Caco-2 (cell line): ENCODE measurements around the gene GRAP. TPM values are rescaled to one million over a fixed set of nuclear protein-coding genes. Genes with fewer than 3 reads are reported as not detected.
"Not testable (repeated sequence)": the region's sequence is repeated elsewhere in the genome, so short reads cannot be mapped to it uniquely, and the experiment has no call there.

Source experiments
- BruUV-seq: library from RNA; stranded (reverse); fragments of 400-500 nt; replicated peaks from 2 replicates; lab custom pipeline; 2021; lab: Mats Ljungman, UMichigan
- CTCF ChIA-PET: fragments of 300-600 bp; sonication (Branson Sonifier 250); formaldehyde crosslinking; loops from one replicate; lab custom pipeline; 2022; ENCODE audit warnings: antibody characterized with exemption; lab: Charles Lee
- POLR2A ChIA-PET: fragments of 300-600 bp; sonication (Branson Sonifier 250); formaldehyde crosslinking; loops from one replicate; lab custom pipeline; 2022; ENCODE audit warnings: antibody characterized with exemption; lab: Charles Lee
- DNase-seq, 2 experiments: peaks; one replicate each; pipeline versions ENCODE4 v3.0.0 to v3.0.0-alpha.2; 2020 to 2022
- H3K27me3 ChIP-seq: replicated peaks from 2 replicates; pipeline ENCODE4 v1.6.0; 2011; ENCODE audit warnings: low read length; ENCODE audit not compliant: control insufficient read depth, insufficient read depth
- H3K36me3 ChIP-seq: 2 replicates; pipeline ENCODE4 v1.5.1; 2011; ENCODE audit warnings: low read length; ENCODE audit not compliant: control insufficient read depth, insufficient read depth
- H3K4me1 ChIP-seq: fragments of 250-450 bp; sonication (Bioruptor Pico); 2 replicates; pipeline ENCODE4 v1.5.1; 2020; ENCODE audit warnings: mild to moderate bottlenecking
- H3K4me3 ChIP-seq: 2 replicates; pipeline ENCODE4 v1.5.1; 2011; ENCODE audit warnings: low read depth, mild to moderate bottlenecking, control low read depth, low read length
- H3K9me3 ChIP-seq: fragments of 250-450 bp; sonication (Bioruptor Pico); 2 replicates; pipeline ENCODE4 v1.5.1; 2020; ENCODE audit warnings: mild to moderate bottlenecking, moderate library complexity
- H3K27ac Mint-ChIP-seq: one replicate; pipeline ENCODE4 v1.8.0; 2022; ENCODE audit warnings: mixed read lengths; ENCODE audit not compliant: unreplicated experiment
- H3K27me3 Mint-ChIP-seq: one replicate; pipeline ENCODE4 v1.8.0; 2022; ENCODE audit warnings: mixed read lengths; ENCODE audit not compliant: insufficient read depth, unreplicated experiment
- H3K36me3 Mint-ChIP-seq: one replicate; pipeline ENCODE4 v1.8.0; 2022; ENCODE audit warnings: mild to moderate bottlenecking, mixed read lengths; ENCODE audit not compliant: insufficient read depth, unreplicated experiment
- H3K4me1 Mint-ChIP-seq: one replicate; pipeline ENCODE4 v1.8.0; 2022; ENCODE audit warnings: low read depth, mixed read lengths; ENCODE audit not compliant: unreplicated experiment
- H3K4me3 Mint-ChIP-seq: one replicate; pipeline ENCODE4 v1.8.0; 2022; ENCODE audit warnings: mild to moderate bottlenecking, moderate library complexity, mixed read lengths; ENCODE audit not compliant: unreplicated experiment
- H3K9me3 Mint-ChIP-seq: one replicate; pipeline ENCODE4 v1.8.0; 2022; ENCODE audit warnings: mixed read lengths; ENCODE audit not compliant: unreplicated experiment
- intact Hi-C: fragments of 100-400 bp; cut with micrococcal nuclease; formaldehyde crosslinking; loops from one replicate; pipeline ENCODE4 v1.10.0; 2022; ENCODE audit not compliant: unreplicated experiment
- total RNA-seq: library from RNA; stranded (reverse); gene quantifications from 2 replicates; pipeline ENCODE4 v1.2.3, GENCODE V29; 2022

GRAP gene
- total RNA-seq, 1 experiment from 2014 or later: 0.50 TPM

- H3K4me1 Mint-ChIP-seq, H3K9me3 Mint-ChIP-seq, H3K9me3 ChIP-seq, H3K27ac Mint-ChIP-seq, H3K4me1 ChIP-seq, H3K36me3 Mint-ChIP-seq, H3K4me3 ChIP-seq, CTCF ChIA-PET, intact Hi-C loops, H3K27me3 ChIP-seq, H3K4me3 Mint-ChIP-seq, H3K27me3 Mint-ChIP-seq, BruUV-seq, H3K36me3 ChIP-seq, DNase-seq, POLR2A ChIA-PET: not testable (repeated sequence)
These were observed 4.9 kb downstream of the GRAP start for GRCh38 chr17:19041871-19042270.

- H3K27me3 Mint-ChIP-seq, H3K4me3 Mint-ChIP-seq, H3K27me3 ChIP-seq, H3K36me3 Mint-ChIP-seq, H3K4me3 ChIP-seq, BruUV-seq, POLR2A ChIA-PET, H3K4me1 Mint-ChIP-seq, CTCF ChIA-PET, H3K27ac Mint-ChIP-seq, DNase-seq, H3K9me3 Mint-ChIP-seq, H3K4me1 ChIP-seq, H3K9me3 ChIP-seq, intact Hi-C loops, H3K36me3 ChIP-seq: not testable (repeated sequence)
These were observed 6.4 kb downstream of the GRAP start for GRCh38 chr17:19040350-19040749.

- H3K27ac Mint-ChIP-seq, DNase-seq, H3K4me1 Mint-ChIP-seq, BruUV-seq, H3K4me3 Mint-ChIP-seq, H3K4me1 ChIP-seq, H3K4me3 ChIP-seq, H3K9me3 ChIP-seq, intact Hi-C loops, H3K9me3 Mint-ChIP-seq, H3K27me3 ChIP-seq, POLR2A ChIA-PET, H3K27me3 Mint-ChIP-seq, CTCF ChIA-PET, H3K36me3 ChIP-seq, H3K36me3 Mint-ChIP-seq: not testable (repeated sequence)
These were observed 8.0 kb downstream of the GRAP start for GRCh38 chr17:19038730-19039129.

GRCh38 chr17:19038007-19038406, 8.8 kb downstream of the GRAP start:
- CTCF ChIA-PET, H3K4me1 Mint-ChIP-seq, intact Hi-C loops, DNase-seq, H3K4me3 ChIP-seq, H3K27me3 Mint-ChIP-seq, H3K4me3 Mint-ChIP-seq, H3K4me1 ChIP-seq, H3K27ac Mint-ChIP-seq, H3K9me3 Mint-ChIP-seq, POLR2A ChIA-PET, H3K36me3 Mint-ChIP-seq, H3K27me3 ChIP-seq, H3K36me3 ChIP-seq, BruUV-seq, H3K9me3 ChIP-seq: not testable (repeated sequence)

GRCh38 chr17:19037547-19037946, 9.2 kb downstream of the GRAP start:
- H3K27me3 ChIP-seq, CTCF ChIA-PET, H3K4me1 Mint-ChIP-seq, H3K27ac Mint-ChIP-seq, POLR2A ChIA-PET, H3K9me3 ChIP-seq, H3K9me3 Mint-ChIP-seq, H3K4me3 ChIP-seq, H3K4me1 ChIP-seq, H3K36me3 ChIP-seq, BruUV-seq, H3K27me3 Mint-ChIP-seq, intact Hi-C loops, H3K4me3 Mint-ChIP-seq, DNase-seq, H3K36me3 Mint-ChIP-seq: not testable (repeated sequence)

GRCh38 chr17:19036186-19036585, 10.6 kb downstream of the GRAP start:
- H3K4me1 Mint-ChIP-seq, H3K36me3 ChIP-seq, H3K4me1 ChIP-seq, H3K9me3 Mint-ChIP-seq, H3K27ac Mint-ChIP-seq, POLR2A ChIA-PET, H3K27me3 ChIP-seq, BruUV-seq, CTCF ChIA-PET, H3K36me3 Mint-ChIP-seq, H3K27me3 Mint-ChIP-seq, intact Hi-C loops, DNase-seq, H3K4me3 ChIP-seq, H3K4me3 Mint-ChIP-seq, H3K9me3 ChIP-seq: not testable (repeated sequence)

- H3K36me3 ChIP-seq, CTCF ChIA-PET, H3K4me1 ChIP-seq, H3K9me3 ChIP-seq, H3K9me3 Mint-ChIP-seq, DNase-seq, H3K4me3 Mint-ChIP-seq, H3K36me3 Mint-ChIP-seq, intact Hi-C loops, H3K27ac Mint-ChIP-seq, H3K27me3 Mint-ChIP-seq, POLR2A ChIA-PET, H3K4me3 ChIP-seq, H3K4me1 Mint-ChIP-seq, BruUV-seq, H3K27me3 ChIP-seq: not testable (repeated sequence)
These were observed 14.3 kb downstream of the GRAP start for GRCh38 chr17:19032377-19032988.
